Osteocyte (in vitro differentiated cells): ENCODE measurements around the gene TRAF3IP1. TPM values are rescaled to one million over a fixed set of nuclear protein-coding genes. Genes with fewer than 3 reads are reported as not detected.
"Not testable (repeated sequence)": the region's sequence is repeated elsewhere in the genome, so short reads cannot be mapped to it uniquely, and the experiment has no call there.

Experiments used
- DNase-seq: peaks from one replicate; pipeline ENCODE4 v3.0.0; 2021; ENCODE audit warnings: mixed read lengths; ENCODE audit not compliant: unreplicated experiment; ENCODE audit errors: extremely low spot score
- H3K27ac Mint-ChIP-seq: one replicate; pipeline ENCODE4 v1.8.0; 2021; ENCODE audit warnings: mild to moderate bottlenecking, mixed read lengths; ENCODE audit not compliant: unreplicated experiment
- H3K27me3 Mint-ChIP-seq: one replicate; pipeline ENCODE4 v1.8.0; 2021; ENCODE audit warnings: mixed read lengths; ENCODE audit not compliant: unreplicated experiment
- H3K36me3 Mint-ChIP-seq: one replicate; pipeline ENCODE4 v1.8.0; 2021; ENCODE audit warnings: mixed read lengths; ENCODE audit not compliant: unreplicated experiment
- H3K4me1 Mint-ChIP-seq: one replicate; pipeline ENCODE4 v1.8.0; 2021; ENCODE audit warnings: mixed read lengths; ENCODE audit not compliant: unreplicated experiment
- H3K4me3 Mint-ChIP-seq: one replicate; pipeline ENCODE4 v1.8.0; 2021; ENCODE audit warnings: mild to moderate bottlenecking, moderate library complexity, mixed read lengths; ENCODE audit not compliant: unreplicated experiment
- H3K9me3 Mint-ChIP-seq: one replicate; pipeline ENCODE4 v1.8.0; 2021; ENCODE audit warnings: mixed read lengths; ENCODE audit not compliant: unreplicated experiment
- long read RNA-seq: library from polyadenylated mRNA; unstranded; transcript quantifications from one replicate; pipeline ENCODE4 v2.0.0, GENCODE V29; 2021
- total RNA-seq: library from RNA; stranded (reverse); gene quantifications from 2 replicates; pipeline ENCODE4 v1.2.1, GENCODE V29; 2021
- TF ChIP-seq, protein P1 (sequence below): fragments of 200-600 bp; sonication (generic); IDR thresholded peaks from 2 replicates; pipeline ENCODE4 v1.5.0; 2021; ENCODE audit warnings: antibody characterized with exemption, mild to moderate bottlenecking, moderate library complexity

TRAF3IP1 gene, protein sequence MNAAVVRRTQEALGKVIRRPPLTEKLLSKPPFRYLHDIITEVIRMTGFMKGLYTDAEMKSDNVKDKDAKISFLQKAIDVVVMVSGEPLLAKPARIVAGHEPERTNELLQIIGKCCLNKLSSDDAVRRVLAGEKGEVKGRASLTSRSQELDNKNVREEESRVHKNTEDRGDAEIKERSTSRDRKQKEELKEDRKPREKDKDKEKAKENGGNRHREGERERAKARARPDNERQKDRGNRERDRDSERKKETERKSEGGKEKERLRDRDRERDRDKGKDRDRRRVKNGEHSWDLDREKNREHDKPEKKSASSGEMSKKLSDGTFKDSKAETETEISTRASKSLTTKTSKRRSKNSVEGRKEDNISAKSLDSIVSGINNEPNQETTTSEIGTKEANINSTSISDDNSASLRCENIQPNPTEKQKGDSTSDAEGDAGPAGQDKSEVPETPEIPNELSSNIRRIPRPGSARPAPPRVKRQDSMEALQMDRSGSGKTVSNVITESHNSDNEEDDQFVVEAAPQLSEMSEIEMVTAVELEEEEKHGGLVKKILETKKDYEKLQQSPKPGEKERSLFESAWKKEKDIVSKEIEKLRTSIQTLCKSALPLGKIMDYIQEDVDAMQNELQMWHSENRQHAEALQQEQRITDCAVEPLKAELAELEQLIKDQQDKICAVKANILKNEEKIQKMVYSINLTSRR
- total RNA-seq, result 17.3 and 19.4 TPM in 2 replicates
- long read RNA-seq, partial matches to known transcripts, result 1 of 6 reads
- long read RNA-seq, other reads (novel, unspliced or antisense), result 5 of 6 reads

DNA sequence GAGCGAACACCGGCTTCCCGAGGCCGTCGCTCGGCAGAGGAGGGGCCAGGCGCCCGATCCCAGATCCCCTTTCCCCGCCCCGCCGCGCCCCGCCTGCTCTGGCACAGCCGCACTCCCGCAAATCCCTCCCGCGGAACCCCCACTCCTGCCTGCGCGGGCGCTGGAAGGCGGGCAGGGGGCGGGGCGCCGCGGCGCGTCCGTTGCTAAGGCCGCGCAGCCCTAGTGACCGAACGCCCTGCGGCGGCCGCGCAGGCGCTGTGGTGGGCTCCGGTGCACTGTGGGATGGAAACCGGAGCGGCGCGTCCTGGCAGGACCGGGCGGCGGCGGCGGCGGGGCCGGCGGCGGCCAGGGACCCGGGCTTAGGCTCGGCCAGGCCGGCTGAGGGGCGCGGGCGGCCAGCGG, at the start of gene TRAF3IP1:
Gene TRAF3IP1, plus strand, starts transcription at position 273 of the 402 bp plus-strand sequence. CDS start 145 bp downstream, outside the sequence.
- Mint-ChIP-seq H3K27me3 (peaks cover 12% of the 10 kb centered on the region), H3K27ac (peak within 1 kb of the TSS; percentile 47), H3K4me1 (peaks cover 17% of the 10 kb centered on the region), H3K36me3 (peaks cover 4% of the 10 kb centered on the region), H3K4me3 (peak within 1 kb of the TSS; percentile 76), H3K9me3 (no peaks in the 10 kb centered on the region)
- TF ChIP-seq, protein P1, sequence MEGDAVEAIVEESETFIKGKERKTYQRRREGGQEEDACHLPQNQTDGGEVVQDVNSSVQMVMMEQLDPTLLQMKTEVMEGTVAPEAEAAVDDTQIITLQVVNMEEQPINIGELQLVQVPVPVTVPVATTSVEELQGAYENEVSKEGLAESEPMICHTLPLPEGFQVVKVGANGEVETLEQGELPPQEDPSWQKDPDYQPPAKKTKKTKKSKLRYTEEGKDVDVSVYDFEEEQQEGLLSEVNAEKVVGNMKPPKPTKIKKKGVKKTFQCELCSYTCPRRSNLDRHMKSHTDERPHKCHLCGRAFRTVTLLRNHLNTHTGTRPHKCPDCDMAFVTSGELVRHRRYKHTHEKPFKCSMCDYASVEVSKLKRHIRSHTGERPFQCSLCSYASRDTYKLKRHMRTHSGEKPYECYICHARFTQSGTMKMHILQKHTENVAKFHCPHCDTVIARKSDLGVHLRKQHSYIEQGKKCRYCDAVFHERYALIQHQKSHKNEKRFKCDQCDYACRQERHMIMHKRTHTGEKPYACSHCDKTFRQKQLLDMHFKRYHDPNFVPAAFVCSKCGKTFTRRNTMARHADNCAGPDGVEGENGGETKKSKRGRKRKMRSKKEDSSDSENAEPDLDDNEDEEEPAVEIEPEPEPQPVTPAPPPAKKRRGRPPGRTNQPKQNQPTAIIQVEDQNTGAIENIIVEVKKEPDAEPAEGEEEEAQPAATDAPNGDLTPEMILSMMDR, result no peak
- peak; percentile 97 for DNase-seq

DNA sequence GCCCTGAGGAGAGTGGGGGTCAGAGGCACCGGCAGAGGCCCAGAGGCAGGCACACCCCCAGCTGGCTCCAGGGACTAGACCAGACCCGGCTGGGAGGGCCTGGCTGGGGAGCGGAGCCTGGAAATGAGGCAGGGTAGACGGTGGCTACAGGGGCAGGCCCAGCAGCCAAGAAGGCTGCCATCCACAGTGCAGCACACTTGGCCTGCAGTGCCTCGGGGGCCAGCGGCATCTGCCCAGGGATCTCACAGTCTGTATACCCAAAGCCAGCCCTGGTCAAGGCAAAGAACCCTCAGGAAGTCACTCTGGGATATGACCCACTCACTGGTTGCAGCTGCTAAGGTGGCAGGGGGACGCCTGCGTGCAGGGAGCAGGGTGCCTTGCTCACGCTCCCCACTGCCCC, 49.7 kb upstream of the TRAF3IP1 start:
- no peaks in the 10 kb centered on the region for H3K9me3 Mint-ChIP-seq
- H3K36me3 Mint-ChIP-seq, result peaks cover 19% of the 10 kb centered on the region
- TF ChIP-seq, protein P1, result no peak
- no peak overlapping the region for H3K4me3 Mint-ChIP-seq
- no peaks in the 10 kb centered on the region for H3K4me1 Mint-ChIP-seq
- H3K27me3 Mint-ChIP-seq, result no peaks in the 10 kb centered on the region
- DNase-seq, result no peak
- no peak overlapping the region for H3K27ac Mint-ChIP-seq

DNA sequence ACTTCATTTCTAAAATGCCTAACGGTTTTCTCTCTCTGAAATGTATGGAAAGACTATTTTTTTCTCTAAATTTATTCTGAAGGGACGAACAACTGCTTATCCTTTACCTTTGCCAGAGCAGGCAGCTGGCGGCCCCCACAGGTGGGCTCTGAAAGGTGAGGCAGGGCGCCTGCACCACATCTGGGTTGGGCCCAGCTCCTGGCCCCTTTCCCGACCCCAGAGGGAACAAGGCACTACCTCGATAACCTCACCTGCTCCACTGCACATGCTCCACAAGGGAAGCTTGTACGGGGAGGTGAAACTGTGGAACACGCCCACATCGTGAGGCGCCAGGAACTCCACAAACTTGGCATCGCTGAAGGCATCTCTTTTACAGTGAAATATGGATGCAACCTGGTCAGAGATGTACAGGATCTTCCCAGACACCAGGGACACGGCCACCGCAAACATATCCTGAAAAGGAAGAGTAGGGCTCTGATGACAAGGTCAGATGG, 49.2 kb upstream of the TRAF3IP1 start:
- no peak overlapping the region for H3K27ac Mint-ChIP-seq
- H3K27me3 Mint-ChIP-seq, result no peaks in the 10 kb centered on the region
- H3K4me1 Mint-ChIP-seq, result no peaks in the 10 kb centered on the region
- H3K36me3 Mint-ChIP-seq, result peaks cover 19% of the 10 kb centered on the region
- TF ChIP-seq, protein P1, result no peak
- H3K4me3 Mint-ChIP-seq, result no peak overlapping the region
- H3K9me3 Mint-ChIP-seq, result no peaks in the 10 kb centered on the region
- no peak for DNase-seq

DNA sequence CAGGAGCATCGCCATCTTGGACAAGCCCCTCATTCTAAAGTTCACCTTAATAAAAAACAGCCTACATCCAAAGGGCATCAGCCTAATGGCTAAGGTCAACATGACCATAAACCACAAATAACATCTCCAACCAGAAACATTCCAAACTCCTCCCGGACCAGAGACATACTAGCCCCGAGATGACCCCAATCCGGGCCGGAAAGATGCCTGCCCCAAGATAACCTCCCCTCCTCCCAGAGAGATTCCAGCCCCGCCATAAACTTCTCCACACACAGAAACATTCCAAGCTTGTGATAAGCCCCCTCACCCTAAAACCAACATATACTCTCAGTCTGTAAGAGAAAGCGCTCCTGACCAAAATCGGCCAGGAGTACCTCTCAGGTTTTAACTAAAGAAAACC, 48.6 kb upstream of the TRAF3IP1 start:
- not testable (repeated sequence) for H3K4me3 Mint-ChIP-seq, H3K27ac Mint-ChIP-seq, DNase-seq, H3K4me1 Mint-ChIP-seq, H3K9me3 Mint-ChIP-seq, H3K27me3 Mint-ChIP-seq
- H3K36me3 Mint-ChIP-seq, result peaks cover 22% of the 10 kb centered on the region

DNA sequence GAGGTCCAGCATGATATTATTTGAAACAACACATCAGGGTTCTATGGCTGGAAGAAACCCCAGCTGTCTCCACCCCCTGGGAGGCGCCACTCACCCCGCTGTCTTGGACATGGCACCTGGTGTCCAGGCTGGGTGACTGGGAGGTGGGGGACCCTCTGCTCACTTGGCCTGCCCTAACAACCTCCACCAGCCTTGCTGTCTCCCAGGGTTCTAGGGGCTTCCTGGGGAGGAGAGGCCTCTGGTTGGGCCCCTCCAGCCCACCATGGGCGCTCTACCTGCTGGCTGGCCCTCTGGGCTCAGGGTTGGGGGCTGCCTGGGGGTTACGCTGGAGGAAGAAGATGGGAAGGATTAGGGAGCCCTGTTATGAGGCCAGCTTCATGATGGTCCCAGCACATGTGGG, 48.2 kb upstream of the TRAF3IP1 start:
- no peak overlapping the region for H3K27ac Mint-ChIP-seq
- H3K9me3 Mint-ChIP-seq, result no peaks in the 10 kb centered on the region
- DNase-seq, result no peak
- H3K36me3 Mint-ChIP-seq, result peaks cover 22% of the 10 kb centered on the region
- H3K4me1 Mint-ChIP-seq, result no peaks in the 10 kb centered on the region
- no peak overlapping the region for H3K4me3 Mint-ChIP-seq
- H3K27me3 Mint-ChIP-seq, result no peaks in the 10 kb centered on the region
- TF ChIP-seq, protein P1, result no peak

DNA sequence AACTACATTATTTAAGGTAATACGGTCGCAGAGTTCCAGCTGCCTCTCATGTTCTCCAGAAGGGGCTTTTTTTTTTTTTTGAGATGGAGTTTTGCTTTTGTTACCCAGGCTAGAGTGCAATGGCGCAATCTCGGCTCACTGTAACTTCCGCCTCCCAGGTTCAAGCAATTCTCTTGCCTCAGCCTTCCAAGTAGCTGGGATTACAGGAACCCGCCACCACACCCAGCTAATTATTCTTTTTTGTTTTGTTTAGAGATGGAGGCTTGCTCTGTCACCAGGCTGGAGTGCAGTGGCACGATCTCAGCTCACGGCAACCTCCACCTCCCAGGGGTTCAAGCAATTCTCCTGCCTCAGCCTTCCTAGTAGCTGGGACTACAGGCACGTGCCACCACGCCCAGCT, 46.9 kb upstream of the TRAF3IP1 start:
- peaks cover 20% of the 10 kb centered on the region for H3K36me3 Mint-ChIP-seq

More for the DNA sequence above, 46.9 kb upstream of the TRAF3IP1 start:
- H3K4me1 Mint-ChIP-seq, H3K27me3 Mint-ChIP-seq, DNase-seq, H3K27ac Mint-ChIP-seq, H3K4me3 Mint-ChIP-seq, H3K9me3 Mint-ChIP-seq: not testable (repeated sequence)
